B cell (primary cell): ENCODE results near the gene CHPF2. TPM values are rescaled to one million over a fixed set of nuclear protein-coding genes. Genes with fewer than 3 reads are reported as not detected.

Experiments used
- ATAC-seq: fragments of 200-7000 bp; cut with Tn5 transposase; one replicate; pipeline ENCODE4 v1.10.0; 2021; ENCODE audit warnings: low read depth, mild to moderate bottlenecking, moderate number of reproducible peaks, moderate library complexity
- CTCF ChIA-PET: fragments of 350-600 bp; sonication (Branson Sonifier 250); formaldehyde crosslinking; loops from one replicate; lab custom pipeline; 2021; ENCODE audit warnings: antibody characterized with exemption, inconsistent platforms; lab: Charles Lee
- POLR2A ChIA-PET: fragments of 350-600 bp; sonication (Branson Sonifier 250); formaldehyde crosslinking; loops from one replicate; lab custom pipeline; 2021; ENCODE audit warnings: antibody characterized with exemption; lab: Charles Lee
- DNase-seq: peaks from one replicate; pipeline ENCODE4 v3.0.0; 2013
- H2AFZ ChIP-seq: 2 replicates; pipeline ENCODE4 v1.6.1; 2012; ENCODE audit warnings: mild to moderate bottlenecking, low read depth, low read length; ENCODE audit not compliant: insufficient read depth, poor library complexity, severe bottlenecking
- H3K27ac ChIP-seq, 2 donors: 1 replicate in 1 of 2; 2 replicates in 1 of 2; pipeline ENCODE4 v1.5.1; 2012 to 2013; ENCODE audit warnings: low read length in 2 of 2, mild to moderate bottlenecking in 2 of 2, moderate library complexity in 1 of 2
- H3K27me3 ChIP-seq, 4 experiments: fragments of 200-600 bp in 1 of 4; sonication (generic) in 1 of 4; replicated peaks in 1 of 4; 1 replicate in 2 of 4; 2 replicates in 2 of 4; pipeline versions ENCODE4 v1.6.1 to v1.7.0; 2013 to 2016; ENCODE audit warnings: low read length in 3 of 4, mild to moderate bottlenecking in 2 of 4, mixed read lengths in 1 of 4, moderate library complexity in 1 of 4; ENCODE audit not compliant: insufficient read depth in 4 of 4, control insufficient read depth in 3 of 4; ENCODE audit errors: control extremely low read depth in 1 of 4
- H3K36me3 ChIP-seq, 2 experiments: replicated peaks in 1 of 2; 1 replicate in 1 of 2; 2 replicates in 1 of 2; pipeline versions ENCODE4 v1.6.1 to v1.7.1; 2013; ENCODE audit warnings: low read length in 1 of 2; ENCODE audit not compliant: insufficient read depth in 2 of 2, control insufficient read depth in 1 of 2; ENCODE audit errors: control extremely low read depth in 1 of 2, extremely low read depth in 1 of 2
- H3K4me1 ChIP-seq, 2 donors: fragments of 200-600 bp in 1 of 2; sonication (generic) in 1 of 2; 1 replicate in 1 of 2; 2 replicates in 1 of 2; pipeline versions ENCODE4 v1.5.1 to v1.6.1; 2013 to 2017; ENCODE audit warnings: low read length in 2 of 2; ENCODE audit not compliant: control insufficient read depth in 2 of 2, insufficient read depth in 2 of 2
- H3K4me2 ChIP-seq: replicated peaks from 2 replicates; pipeline ENCODE3; 2012; ENCODE audit warnings: mild to moderate bottlenecking, low read depth, low read length; ENCODE audit not compliant: poor library complexity, severe bottlenecking
- H3K4me3 ChIP-seq, 5 experiments: fragments of 200-600 bp in 1 of 5; sonication (generic) in 1 of 5; 1 replicate in 3 of 5; 2 replicates in 2 of 5; pipeline versions ENCODE4 v1.5.1 to v1.7.0; 2011 to 2016; ENCODE audit warnings: low read length in 4 of 5, mild to moderate bottlenecking in 4 of 5, low read depth in 2 of 5, control low read depth in 1 of 5, moderate library complexity in 1 of 5; ENCODE audit not compliant: insufficient read depth in 1 of 5; ENCODE audit errors: control extremely low read depth in 1 of 5, extremely low read depth in 1 of 5
- H3K79me2 ChIP-seq: fragments of 200-600 bp; sonication (generic); one replicate; pipeline ENCODE4 v1.6.0; 2016; ENCODE audit warnings: low read length; ENCODE audit not compliant: control insufficient read depth, insufficient read depth
- H3K9ac ChIP-seq: fragments of 200-600 bp; sonication (generic); 2 replicates; pipeline ENCODE4 v1.6.1; 2017; ENCODE audit warnings: mild to moderate bottlenecking, low read length, moderate library complexity
- H3K9me3 ChIP-seq, 3 donors: one replicate each; pipeline versions ENCODE4 v1.6.1 to v1.7.1; 2013; ENCODE audit warnings: low read length in 2 of 3; ENCODE audit not compliant: control insufficient read depth in 2 of 3, insufficient read depth in 1 of 3; ENCODE audit errors: control extremely low read depth in 1 of 3
- H4K20me1 ChIP-seq: 2 replicates; pipeline ENCODE4 v1.6.0; 2012; ENCODE audit warnings: mild to moderate bottlenecking, low read length; ENCODE audit not compliant: insufficient read depth, control insufficient read depth, poor library complexity, severe bottlenecking
- H3K27ac Mint-ChIP-seq: one replicate; pipeline ENCODE4 v1.8.0; 2021; ENCODE audit warnings: mixed read lengths
- H3K27me3 Mint-ChIP-seq: one replicate; pipeline ENCODE4 v1.8.0; 2021; ENCODE audit warnings: mixed read lengths
- H3K4me1 Mint-ChIP-seq: one replicate; pipeline ENCODE4 v1.8.0; 2021; ENCODE audit warnings: mixed read lengths
- H3K4me3 Mint-ChIP-seq: one replicate; pipeline ENCODE4 v1.8.0; 2021; ENCODE audit warnings: mixed read lengths
- H3K9me3 Mint-ChIP-seq: one replicate; pipeline ENCODE4 v1.8.0; 2022; ENCODE audit warnings: mixed read lengths; ENCODE audit not compliant: insufficient read depth
- EZH2 ChIP-seq: IDR thresholded peaks from 2 replicates; pipeline ENCODE4 v1.6.1; 2012; ENCODE audit warnings: borderline replicate concordance, low read depth, mild to moderate bottlenecking, moderate library complexity, low read length; ENCODE audit not compliant: insufficient read depth, poor library complexity, severe bottlenecking
- WGBS: methylation state at CpG from one replicate; pipeline ENCODE4 v1.1.5; 2013; ENCODE audit warnings: missing lambda C conversion rate; ENCODE audit not compliant: insufficient coverage; 5-methylcytosine and 5-hydroxymethylcytosine counted together
- intact Hi-C: fragments of 100-400 bp; cut with micrococcal nuclease; formaldehyde crosslinking; loops from one replicate; pipeline ENCODE4 v1.10.0; 2022
- polyA plus RNA-seq: library from polyadenylated mRNA; depleted of rRNA; stranded (reverse); fragments of >200 nt; gene quantifications from 2 replicates; pipeline ENCODE4 v1.2.3, GENCODE V29; 2012
- total RNA-seq, 2 donors: library from RNA; stranded (reverse); fragments of 120-200 nt in 1 of 2; gene quantifications; 1 replicate in 1 of 2; 2 replicates in 1 of 2; pipeline versions ENCODE4 v1.2.3 to v1.2.4, GENCODE V29; 2013 to 2022
- TF ChIP-seq, protein P1 (sequence below): fragments of 200-600 bp; IDR thresholded peaks from one replicate; pipeline ENCODE4 v1.8.0; 2022; ENCODE audit warnings: antibody characterized with exemption, mild to moderate bottlenecking

Gene CHPF2
- total and polyA plus RNA-seq, 2 donors (not counting 1 experiment from before 2014, with no cell fraction given), result 39.4 to 39.9 TPM

DNA sequence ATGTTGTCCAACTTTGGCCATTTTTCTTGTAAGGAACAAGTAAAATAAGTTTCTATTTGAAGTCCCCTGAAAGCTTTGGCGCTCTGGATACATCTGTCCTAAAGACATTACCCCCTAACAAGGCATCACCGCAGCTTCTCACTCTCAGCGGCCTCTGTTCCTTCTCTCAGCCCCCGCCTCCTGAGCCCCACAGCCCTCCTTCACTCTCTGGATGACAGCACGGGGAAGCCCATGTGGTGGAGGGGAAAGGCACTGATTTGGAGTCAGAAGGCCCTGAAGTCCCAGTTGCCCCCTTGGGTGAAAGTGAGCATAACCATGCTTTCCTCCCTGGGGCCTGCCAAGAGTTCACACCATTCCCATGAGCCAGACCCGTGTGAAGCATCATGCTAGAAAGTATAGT lies 26.6 kb upstream of the CHPF2 start:
- Mint-ChIP-seq H3K27ac (no peak overlapping the region), H3K9me3 (no peaks in the 10 kb centered on the region), H3K4me1 (no peaks in the 10 kb centered on the region), H3K4me3 (no peak overlapping the region), H3K27me3 (peaks cover 23% of the 10 kb centered on the region)
- no CpG with 5 or more reads among the region's 6 CpGs for WGBS
- Histone ChIP-seq H3K4me2 (no peak overlapping the region), H3K4me3 (no peak overlapping the region), H3K27ac (no peak overlapping the region), H3K27me3 (peaks cover 0 to 22% (median 1%) of the 10 kb centered on the region in 4 experiments), H3K36me3 (no peaks in the 10 kb centered on the region), H2AFZ (no peak overlapping the region), H4K20me1 (no peaks in the 10 kb centered on the region), H3K4me1 (no peaks in the 10 kb centered on the region), H3K79me2 (no peaks in the 10 kb centered on the region), H3K9ac (no peak overlapping the region), H3K9me3 (no peaks in the 10 kb centered on the region)
- ChIA-PET POLR2A (no interaction called here), CTCF (interaction anchor here (1.1 kb wide), 1 partner anchor 82 kb away, joined by 3 read pairs; no protein-coding TSS in a partner anchor)
- intact Hi-C loops, result no loop called here
- DNase-seq (no peak), ATAC-seq (no peak)
- no peak for TF ChIP-seq EZH2
- TF ChIP-seq, protein P1, sequence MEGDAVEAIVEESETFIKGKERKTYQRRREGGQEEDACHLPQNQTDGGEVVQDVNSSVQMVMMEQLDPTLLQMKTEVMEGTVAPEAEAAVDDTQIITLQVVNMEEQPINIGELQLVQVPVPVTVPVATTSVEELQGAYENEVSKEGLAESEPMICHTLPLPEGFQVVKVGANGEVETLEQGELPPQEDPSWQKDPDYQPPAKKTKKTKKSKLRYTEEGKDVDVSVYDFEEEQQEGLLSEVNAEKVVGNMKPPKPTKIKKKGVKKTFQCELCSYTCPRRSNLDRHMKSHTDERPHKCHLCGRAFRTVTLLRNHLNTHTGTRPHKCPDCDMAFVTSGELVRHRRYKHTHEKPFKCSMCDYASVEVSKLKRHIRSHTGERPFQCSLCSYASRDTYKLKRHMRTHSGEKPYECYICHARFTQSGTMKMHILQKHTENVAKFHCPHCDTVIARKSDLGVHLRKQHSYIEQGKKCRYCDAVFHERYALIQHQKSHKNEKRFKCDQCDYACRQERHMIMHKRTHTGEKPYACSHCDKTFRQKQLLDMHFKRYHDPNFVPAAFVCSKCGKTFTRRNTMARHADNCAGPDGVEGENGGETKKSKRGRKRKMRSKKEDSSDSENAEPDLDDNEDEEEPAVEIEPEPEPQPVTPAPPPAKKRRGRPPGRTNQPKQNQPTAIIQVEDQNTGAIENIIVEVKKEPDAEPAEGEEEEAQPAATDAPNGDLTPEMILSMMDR, result no peak

DNA sequence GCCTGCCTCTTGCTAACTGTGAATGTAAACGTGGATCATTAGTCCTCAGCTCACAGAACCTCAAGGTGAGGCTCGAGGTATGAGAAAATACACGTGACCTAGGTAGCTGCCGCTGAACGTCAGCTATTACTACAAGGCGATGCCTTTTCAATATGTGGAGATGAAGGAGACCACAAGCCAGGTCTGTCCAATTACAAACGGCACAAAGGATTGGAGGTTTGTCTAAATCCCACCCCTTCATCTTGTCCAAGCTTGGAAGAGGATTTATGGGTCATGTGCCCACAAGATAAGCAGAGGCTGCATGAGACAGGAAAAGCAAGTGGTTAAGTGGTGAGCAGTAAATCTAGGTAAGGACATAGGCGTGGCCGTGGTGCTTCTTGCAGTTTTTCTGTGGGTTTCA lies 25.4 kb upstream of the CHPF2 start:
- Histone ChIP-seq H3K36me3 (no peaks in the 10 kb centered on the region), H3K27ac (no peak overlapping the region), H3K9me3 (no peaks in the 10 kb centered on the region), H3K4me3 (no peak overlapping the region), H2AFZ (no peak overlapping the region), H4K20me1 (no peaks in the 10 kb centered on the region), H3K27me3 (peaks cover 0 to 22% (median 1%) of the 10 kb centered on the region in 4 experiments), H3K4me1 (no peaks in the 10 kb centered on the region), H3K4me2 (no peak overlapping the region), H3K9ac (no peak overlapping the region), H3K79me2 (no peaks in the 10 kb centered on the region)
- Mint-ChIP-seq H3K27me3 (peaks cover 18% of the 10 kb centered on the region), H3K9me3 (no peaks in the 10 kb centered on the region), H3K4me1 (no peaks in the 10 kb centered on the region), H3K4me3 (no peak overlapping the region), H3K27ac (no peak overlapping the region)
- intact Hi-C loops, result no loop called here
- ATAC-seq (no peak), DNase-seq (no peak)
- CTCF ChIA-PET, result no interaction called here
- TF ChIP-seq EZH2, result no peak
- TF ChIP-seq, protein P1, result no peak
- WGBS, result 13% methylated on average over 6 of the region's 9 CpGs
- POLR2A ChIA-PET, result no interaction called here
